K562 (cell line): ENCODE data around the gene MYO1A. TPM values are rescaled to one million over a fixed set of nuclear protein-coding genes. Genes with fewer than 3 reads are reported as not detected.

Source experiments
- ARNT ChIP-seq, 2 experiments: fragments of 450-650 bp; IDR thresholded peaks; 2 replicates each; pipeline ENCODE4 v1.6.1; 2016; ENCODE audit warnings: mild to moderate bottlenecking in 1 of 2
- CHD7 ChIP-seq: fragments of 200-600 bp; sonication (generic); IDR thresholded peaks from one replicate; pipeline ENCODE4 v1.6.1; 2012; ENCODE audit warnings: mild to moderate bottlenecking, low read depth, low read length, inconsistent platforms
- ELF2 ChIP-seq: fragments of 250-450 bp; sonication (Bioruptor Pico); IDR thresholded peaks from 2 replicates; pipeline ENCODE4 v1.5.0; 2021; ENCODE audit warnings: mild to moderate bottlenecking
- HNRNPL ChIP-seq: fragments of 200-400 bp; formaldehyde crosslinking; IDR thresholded peaks from 2 replicates; pipeline ENCODE4 v1.6.1; 2017; ENCODE audit warnings: low read depth, mild to moderate bottlenecking, low read length
- SETDB1 ChIP-seq: IDR thresholded peaks from one replicate; pipeline ENCODE4 v1.6.1; 2012; ENCODE audit warnings: low read length, control low read depth, inconsistent platforms
- SIX5 ChIP-seq, 2 experiments: IDR thresholded peaks; 2 replicates each; pipeline ENCODE4 v1.6.1; 2011; ENCODE audit warnings: low read length in 2 of 2, borderline replicate concordance in 1 of 2, low read depth in 1 of 2, mild to moderate bottlenecking in 1 of 2, moderate library complexity in 1 of 2; ENCODE audit not compliant: insufficient read depth in 1 of 2
- ZNF395 ChIP-seq: fragments of 200-800 bp; sonication (Bioruptor generic); IDR thresholded peaks from 2 replicates; pipeline ENCODE4 v1.6.1; 2017; ENCODE audit warnings: missing genetic modification characterization, missing compliant biosample characterization
- ZNF609 ChIP-seq: sonication (generic); formaldehyde crosslinking; IDR thresholded peaks from 2 replicates; pipeline ENCODE4 v1.8.1; 2023; ENCODE audit warnings: missing genetic modification reagents, mild to moderate bottlenecking, borderline replicate concordance
- ZSCAN29 ChIP-seq: fragments of 450-650 bp; IDR thresholded peaks from 2 replicates; pipeline ENCODE4 v1.6.1; 2017
- polyA plus RNA-seq, 8 experiments: library from polyadenylated mRNA; depleted of rRNA in 4 of 8; stranded (reverse) in 5 of 8; unstranded in 3 of 8; fragments of >200 nt; fragmentation: Nextera tagmentation in 2 of 8; fragmentation: Illumina TruSeq in 1 of 8; extraction: Ambion mirVana in 2 of 8; extraction: Trizol in 1 of 8; gene quantifications; 2 replicates each; pipeline versions ENCODE4 v1.2.1 to v1.2.3, GENCODE V29; 2011 to 2014; ENCODE audit warnings: inconsistent platforms in 1 of 8, missing spikeins in 1 of 8
- total RNA-seq, 7 experiments: library from RNA; depleted of rRNA in 6 of 7; stranded (reverse); fragments of >200 nt in 6 of 7; fragmentation: Illumina TruSeq in 2 of 7; extraction: Trizol in 2 of 7; gene quantifications; 2 replicates each; pipeline versions ENCODE4 v1.2.1 to v1.2.3, GENCODE V29; 2011 to 2021; ENCODE audit warnings: low replicate concordance in 1 of 7

The MYO1A gene
- total and polyA plus RNA-seq, 9 of the 15 experiments (the other 6 are each of a cell fraction or from before 2014, with no cell fraction given): 0.03 to 0.29 (median 0.14) TPM; not detected in 2

GRCh38 chr12:56988207-56988739 is 61.7 kb downstream of the MYO1A start (continued):
- TF ChIP-seq ARNT (IDR thresholded peaks at IDR 0.05): peak; percentile 98 to 99
- TF ChIP-seq SETDB1: no peak
- peak; percentile 86 for TF ChIP-seq ZNF395
- TF ChIP-seq ELF2 (CRISPR knock-in tag): no peak
- no peak for TF ChIP-seq HNRNPL
- no peak for TF ChIP-seq CHD7
- no peak for TF ChIP-seq SIX5 (IDR thresholded peaks at IDR 0.05; ENCODE audit: borderline replicate concordance in 1 of 2, insufficient read depth in 1 of 2, low read depth in 1 of 2, low read length in 2 of 2)
- TF ChIP-seq ZSCAN29: no peak
- no peak for TF ChIP-seq ZNF609 (CRISPR knock-in tag)
